HG03159 (cell line): ENCODE results near the gene OR2T5.
"Not testable (repeated sequence)": the region's sequence is repeated elsewhere in the genome, so short reads cannot be mapped to it uniquely, and the experiment has no call there.

Experiments used
- ATAC-seq: cut with Tn5 transposase; IDR thresholded peaks from one replicate; pipeline ENCODE4 v1.9.1; 2021; ENCODE audit warnings: mild to moderate bottlenecking, moderate library complexity; ENCODE audit not compliant: unreplicated experiment

Gene OR2T5, protein sequence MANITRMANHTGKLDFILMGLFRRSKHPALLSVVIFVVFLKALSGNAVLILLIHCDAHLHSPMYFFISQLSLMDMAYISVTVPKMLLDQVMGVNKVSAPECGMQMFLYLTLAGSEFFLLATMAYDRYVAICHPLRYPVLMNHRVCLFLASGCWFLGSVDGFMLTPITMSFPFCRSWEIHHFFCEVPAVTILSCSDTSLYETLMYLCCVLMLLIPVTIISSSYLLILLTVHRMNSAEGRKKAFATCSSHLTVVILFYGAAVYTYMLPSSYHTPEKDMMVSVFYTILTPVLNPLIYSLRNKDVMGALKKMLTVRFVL

DNA sequence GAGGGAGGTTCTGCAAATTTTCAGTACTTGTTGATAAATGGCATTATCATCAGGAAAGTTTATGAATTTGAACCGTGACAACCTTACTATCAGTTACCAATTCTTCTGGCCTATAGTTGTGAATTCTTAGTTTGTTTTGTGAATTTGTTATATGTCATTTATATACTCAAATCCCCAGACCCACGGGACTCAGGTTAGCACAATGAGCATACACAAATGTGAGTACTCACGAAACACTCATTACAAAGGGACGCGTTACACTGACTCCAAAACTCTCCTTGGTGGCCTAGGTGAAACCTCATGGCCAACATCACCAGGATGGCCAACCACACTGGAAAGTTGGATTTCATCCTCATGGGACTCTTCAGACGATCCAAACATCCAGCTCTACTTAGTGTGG lies at the start of gene OR2T5:
OR2T5 (plus strand) TSS at position 301 of the 400 bp plus-strand sequence; CDS start at position 301, 0 bp downstream.
- not testable (repeated sequence) for ATAC-seq

DNA sequence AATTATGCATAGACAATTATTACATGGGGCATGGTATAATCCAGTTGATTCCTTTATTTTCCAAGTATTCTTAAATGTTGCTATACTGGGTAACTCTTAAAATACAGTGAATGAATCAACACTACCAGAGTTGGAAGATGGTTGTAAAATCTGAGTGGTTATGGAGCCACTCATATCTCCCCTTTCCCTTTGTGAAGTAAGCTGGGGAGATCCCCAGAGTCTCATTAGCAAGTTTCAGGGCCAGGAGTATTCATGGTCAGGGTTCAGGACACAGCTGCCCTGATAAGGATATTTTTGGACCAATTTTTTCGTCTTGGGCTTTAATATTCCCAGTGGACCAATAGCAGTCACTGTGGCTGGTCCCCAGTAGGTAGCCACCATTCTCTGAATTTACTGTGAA lies 49.7 kb upstream of the OR2T5 start:
- not testable (repeated sequence) for ATAC-seq

DNA sequence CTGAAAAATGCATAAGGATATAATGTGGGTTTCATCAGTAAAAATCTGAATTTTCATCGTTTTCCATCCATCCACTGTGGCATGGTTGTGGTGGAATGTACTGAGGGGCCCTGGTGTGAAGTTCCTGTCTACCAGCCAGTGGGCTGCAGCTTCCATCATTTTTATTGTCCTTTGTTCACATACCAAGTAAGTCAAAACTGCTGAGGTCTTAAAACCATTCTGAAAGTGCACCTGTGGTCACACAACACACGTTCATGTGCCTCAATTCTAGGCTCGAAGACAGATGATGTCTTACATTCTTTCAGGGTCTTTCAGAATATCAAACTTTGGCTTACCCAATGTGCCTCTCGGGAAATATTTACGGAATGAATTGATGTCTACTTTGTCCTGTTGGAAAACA lies 49.1 kb upstream of the OR2T5 start:
- not testable (repeated sequence) for ATAC-seq

DNA sequence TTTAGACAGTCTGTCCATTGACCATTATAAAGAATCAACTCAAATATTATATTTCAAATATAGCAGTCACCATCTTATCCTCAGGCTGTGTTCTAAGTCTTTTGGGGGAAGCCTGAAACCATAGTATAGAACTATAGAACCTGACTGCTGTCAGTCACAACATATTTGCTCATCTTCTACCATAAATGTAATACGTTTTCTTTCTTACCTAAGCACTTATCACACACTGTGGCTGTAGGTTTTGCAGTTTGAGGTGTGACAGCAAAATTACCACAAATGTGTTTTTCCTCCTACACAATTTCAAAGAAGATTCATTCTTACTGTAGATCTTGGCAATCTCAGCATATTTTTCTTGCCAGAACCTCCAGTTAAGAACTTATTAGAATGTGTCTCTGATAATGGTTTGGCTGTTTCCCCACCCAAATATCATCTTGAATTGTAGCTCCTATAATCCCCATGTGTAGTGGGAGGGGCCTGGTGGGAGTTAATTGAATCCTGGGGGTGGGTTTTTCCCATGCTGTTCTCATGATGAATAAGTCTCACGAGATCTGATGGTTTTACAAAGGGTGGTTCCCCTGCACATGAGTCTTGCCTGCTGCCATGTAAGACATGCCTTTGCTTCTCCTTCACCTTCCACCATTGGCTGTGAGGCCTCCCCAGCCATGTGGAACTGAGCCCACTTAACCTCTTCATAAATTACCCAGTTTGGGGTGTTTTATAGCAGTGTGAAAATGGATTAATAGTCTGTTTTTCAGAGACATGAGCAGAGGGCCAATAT lies 45.7 kb upstream of the OR2T5 start:
- ATAC-seq: not testable (repeated sequence)

DNA sequence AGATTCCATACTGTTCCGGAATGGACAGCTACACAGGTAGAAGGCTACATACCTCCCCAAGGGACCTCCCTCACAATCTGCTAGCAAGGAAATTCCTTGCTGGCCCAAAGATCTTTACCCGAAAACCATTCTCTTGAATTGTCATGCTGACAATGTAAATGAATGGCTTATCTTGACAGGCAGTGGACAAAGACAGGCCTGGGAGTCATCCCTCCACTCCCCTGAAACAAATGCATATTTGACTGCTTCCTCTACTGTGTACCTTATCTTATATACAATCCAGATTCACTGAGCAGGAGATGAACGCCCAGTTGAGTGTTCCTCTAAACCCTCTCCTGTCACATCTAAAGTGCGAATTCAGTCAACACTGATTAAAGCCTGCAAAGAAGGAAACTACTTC lies 43.8 kb upstream of the OR2T5 start:
- not testable (repeated sequence) for ATAC-seq

DNA sequence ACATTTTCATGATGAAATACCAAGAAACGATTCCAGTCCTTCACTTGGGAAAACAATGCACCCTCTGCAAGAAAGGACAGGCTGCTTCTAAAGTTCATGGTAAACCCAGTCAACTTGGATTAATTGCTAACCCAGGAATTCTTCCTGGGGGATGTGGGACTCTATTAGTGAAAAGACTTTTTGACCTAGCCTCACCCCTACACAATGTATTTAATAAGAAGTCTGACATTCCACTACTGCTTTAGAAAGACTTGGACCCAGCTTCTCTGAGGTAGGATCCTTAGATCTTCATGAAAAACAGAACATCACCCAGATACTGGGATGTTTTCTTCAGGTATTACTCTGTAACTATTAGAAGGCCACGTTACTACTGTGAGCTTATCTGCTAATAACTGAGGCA lies 43.0 kb upstream of the OR2T5 start, which contains the start of gene OR2T2:
OR2T2 (plus strand) TSS at position 239 of the 400 bp plus-strand sequence. CDS start 7,161 bp downstream, outside the sequence.
- not testable (repeated sequence) for ATAC-seq

DNA sequence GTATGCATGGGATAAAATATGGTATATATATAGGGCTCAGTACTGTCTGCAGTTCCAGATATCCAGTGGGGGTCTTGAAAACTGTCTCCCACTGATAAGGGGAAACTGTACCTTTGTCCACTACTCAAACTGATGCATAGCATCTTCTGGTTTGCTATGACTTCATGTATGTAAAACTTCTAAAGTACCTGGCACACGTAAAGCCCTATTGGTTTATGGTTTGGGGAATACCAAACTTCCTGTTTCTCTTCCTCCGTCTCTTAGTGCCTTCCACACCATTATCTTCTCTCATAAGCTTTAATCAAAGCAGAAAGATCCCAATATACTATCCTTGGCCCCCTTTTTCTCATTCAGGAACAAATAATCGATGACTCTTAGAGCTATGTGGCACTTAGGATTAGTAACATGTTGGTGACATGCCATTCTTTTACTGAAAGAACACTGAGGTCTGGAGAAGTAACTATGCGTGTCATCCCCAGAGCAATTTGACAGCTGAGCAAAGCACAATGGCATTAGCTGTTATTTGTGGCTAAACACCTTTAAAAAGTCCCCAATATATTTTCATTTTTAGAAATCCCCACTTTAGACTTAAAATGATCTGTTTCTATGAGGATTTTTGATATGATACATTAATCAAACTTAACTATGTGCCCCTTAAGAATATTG lies 39.8 kb upstream of the OR2T5 start:
- peak; percentile 46 for ATAC-seq

DNA sequence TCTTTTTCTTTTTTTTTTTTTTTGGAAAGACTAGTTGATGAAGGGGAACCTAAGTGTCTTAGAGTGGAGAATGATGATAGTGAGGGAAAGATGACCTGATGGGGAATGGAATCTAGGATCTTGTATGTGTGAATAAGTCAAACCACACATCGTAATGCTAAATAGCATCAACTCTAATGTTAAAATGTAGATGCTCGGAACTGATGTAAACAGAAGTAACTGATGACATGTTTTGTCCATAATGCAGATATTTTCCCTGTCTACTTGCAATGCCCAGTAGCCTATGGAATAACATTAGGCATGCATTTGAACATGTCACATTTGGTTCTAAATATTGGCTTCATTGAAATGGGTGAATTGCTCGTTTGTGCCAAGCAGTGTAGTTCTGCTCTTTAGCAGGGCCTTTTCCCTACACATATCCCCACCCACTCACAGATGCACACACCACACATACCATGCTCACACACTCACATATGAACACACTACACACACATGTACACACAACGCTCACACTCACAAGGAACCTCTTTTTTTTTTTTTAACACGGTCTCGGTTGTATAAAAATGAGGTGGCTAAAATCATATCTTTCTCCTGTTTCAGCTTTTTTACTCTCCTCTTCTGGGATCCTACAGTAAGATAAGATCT lies 38.4 kb upstream of the OR2T5 start:
- ATAC-seq: not testable (repeated sequence)

DNA sequence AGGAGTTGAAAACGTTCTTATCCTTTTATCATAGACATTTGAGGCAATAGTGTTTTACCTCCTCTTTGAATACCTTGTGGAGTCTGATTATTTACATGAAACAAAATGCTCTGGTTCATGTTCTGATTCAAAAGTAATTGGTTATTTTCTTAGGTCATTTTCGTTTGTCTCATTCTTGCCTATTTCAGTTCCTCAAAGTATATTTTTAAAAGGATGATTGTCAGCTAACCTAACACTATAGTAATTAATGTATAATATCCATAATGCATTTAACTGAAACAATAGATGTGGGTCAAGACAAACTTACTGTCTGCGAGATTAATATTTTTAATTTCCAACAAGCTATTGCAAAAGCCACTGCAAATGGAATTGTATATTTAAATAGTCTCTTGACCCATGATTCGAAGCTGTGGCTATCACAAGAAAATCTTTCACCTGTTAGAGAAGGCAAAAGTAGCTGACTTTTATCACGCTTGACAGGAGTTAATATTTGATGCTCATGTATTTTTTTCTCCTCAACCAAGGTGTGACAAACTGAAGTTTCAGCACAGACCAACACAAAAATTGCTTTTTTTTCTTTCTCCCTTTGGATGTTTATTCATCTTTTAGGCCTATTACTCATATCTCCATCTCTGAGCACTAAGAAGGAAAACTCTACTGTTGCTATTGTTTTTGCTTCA lies 37.8 kb upstream of the OR2T5 start:
- ATAC-seq: peak; percentile 71

DNA sequence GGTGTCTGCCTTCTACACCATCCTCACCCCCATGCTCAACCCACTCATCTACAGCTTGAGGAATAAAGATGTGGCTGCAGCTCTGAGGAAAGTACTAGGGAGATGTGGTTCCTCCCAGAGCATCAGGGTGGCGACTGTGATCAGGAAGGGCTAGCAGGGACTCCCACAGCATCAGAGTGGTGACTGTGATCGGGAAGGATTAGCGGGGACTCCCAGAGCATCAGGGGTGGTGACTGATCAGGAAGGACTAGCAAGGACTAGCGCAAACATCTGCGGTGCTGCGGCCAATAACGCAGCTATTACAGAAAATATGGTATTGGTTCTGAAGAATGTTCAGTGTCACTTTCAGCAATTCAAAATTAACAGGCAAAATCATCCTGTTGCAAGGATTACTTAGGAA lies 34.8 kb upstream of the OR2T5 start:
- ATAC-seq: not testable (repeated sequence)

DNA sequence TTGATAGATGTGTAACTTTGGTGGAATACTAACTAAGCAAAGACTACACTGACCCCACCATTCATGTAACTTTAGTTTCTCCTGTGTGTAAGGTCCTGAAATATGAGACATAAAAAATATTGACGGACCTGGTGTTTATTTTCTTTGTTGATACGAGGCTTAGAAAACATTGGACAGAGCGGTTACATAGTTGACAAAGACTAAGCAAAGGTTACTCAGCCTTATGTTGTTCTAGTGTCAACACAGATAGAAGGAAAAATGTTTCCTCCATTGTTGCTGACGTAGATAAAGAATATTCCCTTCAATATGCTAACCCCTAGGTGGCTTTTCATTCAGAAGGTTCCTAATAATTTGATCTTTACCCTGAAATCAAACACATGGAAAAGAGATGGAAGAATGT lies 33.3 kb upstream of the OR2T5 start:
- ATAC-seq: not testable (repeated sequence)

DNA sequence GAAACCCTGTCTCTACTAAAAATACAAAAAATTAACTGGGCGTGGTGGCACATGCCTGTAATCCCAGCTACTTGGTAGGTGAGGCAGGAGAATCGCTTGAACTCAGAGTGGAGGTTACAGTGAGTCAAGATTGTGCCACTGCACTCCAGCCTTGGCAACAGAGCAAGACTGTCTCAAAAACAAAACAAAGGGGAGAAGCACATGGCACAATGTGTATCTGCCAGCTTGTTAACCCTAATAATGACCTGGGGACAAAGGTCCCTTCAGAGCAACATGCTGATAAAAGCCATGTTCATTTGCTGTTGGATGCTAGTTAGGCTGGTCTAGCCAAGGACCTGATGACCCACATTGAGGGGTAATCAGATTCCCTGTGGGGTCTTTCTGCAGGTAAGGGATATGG lies 31.8 kb upstream of the OR2T5 start:
- ATAC-seq: not testable (repeated sequence)

DNA sequence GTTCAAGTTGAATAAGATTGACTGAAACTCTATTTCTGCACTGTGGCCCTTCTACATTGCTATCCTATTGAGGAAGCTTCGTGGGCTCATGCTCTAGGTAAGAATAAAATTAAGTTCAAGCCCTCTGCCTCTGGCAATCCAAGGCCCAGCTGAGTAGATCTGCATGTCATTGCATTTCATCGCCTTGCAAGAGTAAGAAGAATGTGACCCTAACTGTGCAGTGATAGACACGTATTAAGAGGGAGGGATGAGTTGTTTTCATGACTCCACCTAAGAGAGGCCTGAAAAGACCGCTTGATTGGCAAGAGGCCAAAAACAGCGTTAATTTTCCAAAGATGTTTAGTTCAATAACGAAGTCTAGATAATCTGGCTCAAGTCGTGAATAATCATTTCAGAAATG lies 29.3 kb upstream of the OR2T5 start:
- ATAC-seq: not testable (repeated sequence)

DNA sequence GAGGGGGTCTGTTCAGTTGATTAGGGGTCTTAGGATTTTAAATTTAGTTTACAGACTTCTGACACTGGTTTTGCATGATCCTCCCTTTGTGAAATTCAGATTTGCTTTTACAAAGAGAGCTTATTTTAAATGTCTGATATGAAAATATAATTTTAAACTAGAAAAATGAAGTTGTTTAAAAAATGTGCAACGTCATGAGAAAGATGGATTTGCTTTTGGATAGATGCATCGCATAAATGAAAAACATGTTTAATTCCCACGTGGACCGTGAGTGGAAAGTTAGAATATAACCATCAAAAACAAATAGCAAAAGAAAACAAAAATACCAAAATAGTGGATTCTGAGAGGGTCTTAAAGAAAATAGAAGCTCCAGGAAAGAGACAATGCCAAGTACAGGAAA lies 17.2 kb upstream of the OR2T5 start:
- no peak for ATAC-seq

DNA sequence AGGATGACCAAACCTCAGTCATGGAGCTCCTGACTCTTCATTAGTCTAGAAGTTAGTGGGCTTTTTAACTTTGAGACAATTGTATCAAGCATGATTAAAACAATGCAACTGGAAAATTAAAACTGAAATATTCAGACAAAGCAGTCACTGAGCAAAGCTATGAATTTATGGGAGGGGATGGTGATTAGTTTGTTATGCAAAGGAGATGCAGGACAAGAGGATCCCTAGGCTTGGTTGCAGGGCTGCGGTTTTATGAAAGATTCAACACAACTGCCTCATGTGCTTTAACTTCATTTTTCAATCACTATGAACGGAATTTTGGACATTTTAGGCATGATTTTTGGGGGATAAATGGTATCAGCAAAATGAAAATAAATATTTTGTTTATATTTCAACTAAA lies 16.3 kb upstream of the OR2T5 start:
- not testable (repeated sequence) for ATAC-seq

DNA sequence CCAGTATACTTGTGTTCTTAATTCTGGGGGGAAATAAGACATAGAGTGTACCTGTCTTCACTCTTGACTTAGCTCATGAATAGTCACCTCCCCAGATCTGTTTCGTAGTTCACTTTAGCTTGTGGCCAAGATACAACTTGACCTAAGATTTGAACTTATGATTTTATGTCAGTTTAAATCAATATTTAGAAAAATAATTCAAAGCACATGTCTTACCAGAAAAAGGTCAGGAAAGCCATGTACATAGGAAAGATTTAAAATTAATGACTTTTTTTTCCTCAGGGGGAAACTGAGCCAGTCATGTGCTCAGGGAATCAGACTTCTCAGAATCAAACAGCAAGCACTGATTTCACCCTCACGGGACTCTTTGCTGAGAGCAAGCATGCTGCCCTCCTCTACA lies 15.3 kb upstream of the OR2T5 start, which contains the start of gene OR2T3:
OR2T3 (plus strand) TSS at position 301 of the 400 bp plus-strand sequence; CDS start at position 301, 0 bp downstream.
- ATAC-seq: not testable (repeated sequence)

DNA sequence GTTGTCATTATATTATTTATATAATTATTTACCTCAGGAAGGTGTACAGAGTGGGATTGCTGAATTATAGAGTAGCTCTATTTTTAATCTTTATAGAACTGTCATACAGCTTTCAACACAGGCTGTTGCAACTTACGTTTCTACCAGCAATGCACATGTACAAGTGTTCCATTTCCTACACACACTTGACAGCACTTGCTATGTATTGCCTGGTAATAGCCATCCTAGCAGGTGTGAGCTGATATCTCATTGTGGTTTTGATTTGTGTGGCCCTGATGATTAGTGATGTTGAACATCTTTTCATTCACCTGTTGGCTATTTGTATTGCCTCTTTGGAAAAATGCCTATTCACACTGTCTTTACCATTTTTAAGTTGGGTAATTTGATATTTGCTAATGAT lies 12.7 kb upstream of the OR2T5 start:
- not testable (repeated sequence) for ATAC-seq

DNA sequence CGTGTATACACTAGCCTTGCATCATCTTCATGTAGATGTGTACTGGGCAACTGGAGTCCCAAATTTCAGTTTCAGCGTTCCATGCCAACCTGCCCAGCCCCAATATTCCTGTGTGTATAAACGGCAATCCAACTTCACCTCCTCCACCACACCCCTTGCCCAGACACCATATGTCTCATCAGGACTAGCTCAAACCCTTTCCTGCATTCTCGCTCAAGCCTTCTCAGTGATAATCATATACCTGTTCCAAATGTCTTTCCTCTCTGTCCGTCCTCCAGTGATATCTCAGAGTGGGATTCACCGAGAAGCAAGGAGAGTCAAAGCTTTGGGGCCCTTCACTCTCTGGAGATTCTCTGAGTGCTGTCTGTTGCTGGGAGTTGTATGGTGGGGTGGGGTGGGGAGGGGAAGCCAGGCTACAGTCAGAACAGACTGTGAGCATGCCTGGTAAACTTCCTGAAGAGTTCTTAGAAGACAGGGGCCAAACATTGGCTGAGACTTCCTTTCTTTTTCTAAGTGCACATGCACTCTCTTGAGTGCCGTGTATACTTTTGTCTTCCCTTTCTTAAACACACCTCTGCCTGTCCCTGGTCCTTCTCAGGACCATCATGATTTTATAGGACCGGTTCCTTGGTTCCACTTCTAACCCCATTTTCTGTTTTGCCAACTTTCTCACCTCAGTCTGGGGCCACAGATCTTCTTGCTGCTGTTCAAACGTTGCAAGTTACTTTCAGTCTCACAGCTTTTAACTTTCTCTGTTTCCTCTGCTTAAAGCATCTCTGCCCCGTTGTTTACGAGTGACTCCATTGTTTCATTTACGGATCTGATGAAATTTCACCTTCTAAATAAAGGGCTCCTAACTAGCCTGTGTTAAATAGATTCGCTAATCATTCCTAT lies 6.5 kb upstream of the OR2T5 start:
- ATAC-seq: peak; percentile 94

DNA sequence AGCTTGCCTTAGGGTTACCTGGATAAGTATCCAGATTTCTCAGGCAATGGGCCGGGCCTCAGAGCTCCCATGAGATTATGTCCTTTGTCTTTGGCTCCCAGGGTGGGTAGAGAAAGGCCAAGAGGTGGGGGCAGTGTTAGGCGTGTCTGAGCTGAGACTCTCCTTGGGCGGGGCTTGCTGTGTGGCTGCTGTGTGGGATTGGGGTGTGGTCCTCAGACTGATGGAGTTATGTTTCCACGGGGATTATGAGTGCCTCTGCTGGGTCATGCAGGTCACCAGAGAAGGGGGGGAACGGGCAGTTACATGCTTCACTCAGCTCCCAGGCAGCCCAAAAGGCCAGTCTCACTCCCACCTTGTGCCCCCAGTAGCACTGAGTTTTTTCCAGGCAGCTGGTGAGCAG lies 8.3 kb downstream of the OR2T5 start:
- ATAC-seq: not testable (repeated sequence)
